GM19043 (cell line): Measurements from ENCODE around the gene MRPL49.

ENCODE experiments used
- ATAC-seq: cut with Tn5 transposase; IDR thresholded peaks from one replicate; pipeline ENCODE4 v1.9.1; 2021; ENCODE audit warnings: low read depth; ENCODE audit not compliant: unreplicated experiment

Gene MRPL49

DNA sequence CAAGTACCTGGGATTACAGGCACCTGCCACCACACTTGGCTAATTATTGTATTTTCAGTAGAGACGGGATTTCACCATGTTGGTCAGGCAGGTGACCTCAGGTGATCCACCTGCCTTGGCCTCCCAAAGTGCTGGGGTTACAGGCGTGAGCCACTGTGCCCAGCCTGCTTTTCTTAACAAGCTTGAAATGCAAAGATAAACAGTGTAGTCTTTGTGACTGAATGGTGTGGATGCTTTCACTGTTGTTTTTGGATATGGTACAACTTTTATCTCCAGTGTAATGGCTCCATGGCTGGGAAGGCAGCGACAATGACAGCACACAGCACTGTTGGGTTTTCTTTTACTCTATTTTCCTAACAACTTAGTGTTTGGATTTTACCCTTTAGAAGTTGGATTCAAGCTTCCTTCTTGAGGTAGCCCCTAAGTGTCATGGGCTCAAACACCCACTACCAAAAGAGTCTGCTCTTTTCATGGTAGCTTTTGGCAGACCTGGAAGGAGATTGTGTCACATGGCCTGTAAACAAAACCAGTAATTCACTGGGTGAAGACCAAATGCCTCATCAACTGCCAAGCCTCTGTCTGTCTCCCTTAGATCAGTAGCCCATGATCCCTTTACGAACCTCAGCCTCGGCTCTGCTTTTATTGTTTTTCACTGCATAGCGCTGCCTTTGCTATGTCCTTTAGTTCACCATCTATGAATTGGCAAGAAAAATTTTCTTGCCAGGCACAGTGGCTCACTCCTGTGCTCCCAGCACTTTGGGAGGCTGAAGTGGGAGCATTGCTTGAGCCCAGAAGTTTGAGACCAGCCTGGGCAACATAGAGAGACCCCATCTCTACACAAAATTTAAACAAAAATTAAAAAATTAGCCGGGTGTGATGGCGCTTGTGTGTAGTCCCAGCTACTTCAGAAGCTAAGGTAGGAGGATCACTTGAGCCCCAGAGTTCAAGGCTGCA lies 19.7 kb upstream of the MRPL49 start:
- no peak for ATAC-seq

- ATAC-seq, result no peak
Observed at GRCh38 chr11:65103476-65103875, 18.6 kb upstream of the MRPL49 start.

- no peak for ATAC-seq
Observed at GRCh38 chr11:65104628-65105027, 17.5 kb upstream of the MRPL49 start.

- no peak for ATAC-seq
Observed at GRCh38 chr11:65107078-65107477, 15.0 kb upstream of the MRPL49 start.

- no peak for ATAC-seq
Observed at GRCh38 chr11:65107751-65108468, 14.2 kb upstream of the MRPL49 start.

- no peak for ATAC-seq
Observed at GRCh38 chr11:65108469-65109123, 13.5 kb upstream of the MRPL49 start.

DNA sequence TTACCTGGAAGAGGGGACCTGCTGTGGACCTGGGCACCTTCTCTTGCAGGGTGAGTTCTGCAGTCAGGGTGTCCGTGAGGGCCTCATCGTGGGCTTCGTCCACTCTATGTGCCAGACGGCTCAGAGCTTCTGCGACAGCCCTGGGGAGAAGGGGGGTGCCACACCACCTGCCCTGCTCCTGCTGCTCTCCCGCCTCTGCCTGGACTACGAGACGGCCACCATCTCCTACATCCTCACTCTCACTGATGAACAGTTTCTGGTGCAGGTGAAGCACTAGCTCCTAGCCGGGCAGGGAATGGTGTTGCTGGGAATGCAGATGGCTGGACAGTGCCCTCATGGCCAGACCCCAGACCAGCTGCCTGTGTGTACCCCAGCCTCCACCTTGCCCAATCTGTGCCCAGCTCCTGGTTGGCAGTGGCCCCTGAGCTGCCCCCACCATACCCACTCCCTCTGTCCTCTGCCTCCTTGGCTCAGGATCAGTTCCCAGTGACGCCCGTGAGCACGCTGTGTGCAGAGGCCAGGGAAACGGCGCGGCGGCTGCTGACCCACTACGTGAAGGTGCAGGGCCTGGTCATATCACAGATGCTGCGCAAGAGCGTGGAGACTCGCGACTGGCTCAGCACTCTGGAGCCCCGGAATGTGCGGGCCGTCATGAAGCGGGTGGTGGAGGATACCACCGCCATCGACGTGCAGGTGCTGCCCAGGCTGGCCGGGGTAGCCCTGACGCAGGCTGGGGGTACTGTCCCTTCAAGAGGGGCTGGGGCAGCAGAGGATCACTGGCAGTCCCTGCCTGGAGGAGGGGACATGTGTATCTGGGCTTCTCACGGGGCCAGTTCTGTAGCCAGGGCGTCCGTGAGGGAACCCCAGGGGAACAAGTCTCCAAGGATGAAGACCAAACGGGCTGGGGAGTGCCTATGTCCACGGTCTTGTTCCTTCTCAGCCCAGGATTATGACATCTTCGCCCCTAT lies 12.6 kb upstream of the MRPL49 start:
- no peak for ATAC-seq

- ATAC-seq, result no peak
Observed at GRCh38 chr11:65110354-65110861, 11.7 kb upstream of the MRPL49 start.

- ATAC-seq, result no peak
Observed at GRCh38 chr11:65111159-65111743, 10.9 kb upstream of the MRPL49 start.

DNA sequence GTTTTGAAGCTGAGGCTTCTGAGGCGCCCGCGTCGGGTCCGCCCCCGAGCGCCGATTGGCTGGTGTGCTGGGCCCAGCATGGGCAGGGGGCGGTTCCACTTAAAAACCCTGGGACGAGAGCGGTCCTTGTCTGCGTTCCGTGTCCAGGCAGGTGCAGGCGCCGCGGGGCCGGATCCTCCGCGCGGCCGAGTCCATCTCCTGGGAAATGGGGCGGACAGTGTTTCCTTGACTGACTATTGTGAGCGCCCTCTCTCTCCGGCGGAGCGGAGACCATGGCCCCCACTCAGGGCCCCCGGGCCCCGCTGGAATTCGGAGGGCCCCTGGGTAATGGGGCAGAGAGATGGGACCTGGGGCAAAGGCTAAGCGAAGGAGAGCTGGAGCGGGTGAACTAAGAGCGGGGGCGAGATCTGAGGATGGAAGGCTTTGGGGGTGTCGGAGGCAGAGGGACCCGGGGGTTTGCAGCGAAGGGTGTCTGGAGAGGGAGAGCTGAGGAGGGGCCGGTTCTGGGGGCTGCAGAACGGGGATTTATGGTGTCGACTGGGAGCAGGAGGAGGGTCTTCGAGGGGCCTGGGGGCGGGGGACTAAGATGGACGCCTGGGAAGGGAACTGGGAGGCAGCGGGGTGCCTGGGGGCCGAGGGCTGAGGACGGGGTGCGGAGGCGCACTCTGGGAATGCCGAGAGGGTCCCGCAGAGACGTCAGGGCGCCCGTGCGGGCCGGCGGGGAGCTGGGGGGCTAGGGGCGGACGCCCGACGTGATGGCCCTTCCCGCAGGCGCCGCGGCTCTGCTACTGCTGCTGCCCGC lies 10.2 kb upstream of the MRPL49 start, which contains the start of gene TM7SF2:
Gene TM7SF2, plus strand, starts transcription at position 129 of the 802 bp plus-strand sequence. Its CDS starts 144 bp downstream, at position 273.
- ATAC-seq, result peak; percentile 57

- no peak for ATAC-seq
Observed at GRCh38 chr11:65112546-65113360, 9.4 kb upstream of the MRPL49 start.

- no peak for ATAC-seq
Observed at GRCh38 chr11:65113361-65113756, 8.8 kb upstream of the MRPL49 start.

- no peak for ATAC-seq
Observed at GRCh38 chr11:65113839-65114238, 8.3 kb upstream of the MRPL49 start.

DNA sequence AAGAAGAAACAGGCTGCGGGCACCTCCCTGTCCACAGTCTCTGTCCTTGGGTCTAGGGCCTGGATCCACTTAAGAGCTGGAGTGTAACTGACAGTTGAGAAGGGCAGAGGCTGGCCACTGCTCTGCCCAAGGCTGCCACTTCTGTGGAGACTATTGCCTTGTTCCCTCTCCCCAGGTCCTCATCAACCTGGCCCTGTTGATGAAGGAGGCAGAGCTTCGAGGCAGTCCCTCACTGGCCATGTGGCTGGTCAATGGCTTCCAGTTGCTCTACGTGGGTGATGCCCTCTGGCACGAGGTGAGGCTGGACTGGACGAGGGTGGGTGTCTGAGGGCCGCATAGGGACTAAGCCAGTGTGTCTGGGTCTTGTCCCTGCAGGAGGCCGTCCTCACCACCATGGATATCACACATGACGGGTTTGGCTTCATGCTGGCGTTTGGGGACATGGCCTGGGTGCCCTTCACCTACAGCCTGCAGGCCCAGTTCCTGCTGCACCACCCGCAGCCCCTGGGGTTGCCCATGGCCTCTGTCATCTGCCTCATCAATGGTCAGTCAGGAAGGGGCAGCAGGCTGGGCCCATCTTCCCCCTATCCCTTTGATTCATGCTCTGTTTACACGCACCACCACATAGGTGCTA lies 7.5 kb upstream of the MRPL49 start:
- no peak for ATAC-seq

GRCh38 chr11:65115361-65116082 lies 6.6 kb upstream of the MRPL49 start:
- no peak for ATAC-seq

GRCh38 chr11:65116370-65117205 lies 5.5 kb upstream of the MRPL49 start:
- no peak for ATAC-seq
